ENCODE results near the gene SFXN5. TPM values are rescaled to one million over a fixed set of nuclear protein-coding genes. Genes with fewer than 3 reads are reported as not detected.

The SFXN5 gene
- polyA plus RNA-seq, 1 donor (not counting 4 experiments of a cell fraction or from before 2014, with no cell fraction given), result 6.3 TPM

DNA sequence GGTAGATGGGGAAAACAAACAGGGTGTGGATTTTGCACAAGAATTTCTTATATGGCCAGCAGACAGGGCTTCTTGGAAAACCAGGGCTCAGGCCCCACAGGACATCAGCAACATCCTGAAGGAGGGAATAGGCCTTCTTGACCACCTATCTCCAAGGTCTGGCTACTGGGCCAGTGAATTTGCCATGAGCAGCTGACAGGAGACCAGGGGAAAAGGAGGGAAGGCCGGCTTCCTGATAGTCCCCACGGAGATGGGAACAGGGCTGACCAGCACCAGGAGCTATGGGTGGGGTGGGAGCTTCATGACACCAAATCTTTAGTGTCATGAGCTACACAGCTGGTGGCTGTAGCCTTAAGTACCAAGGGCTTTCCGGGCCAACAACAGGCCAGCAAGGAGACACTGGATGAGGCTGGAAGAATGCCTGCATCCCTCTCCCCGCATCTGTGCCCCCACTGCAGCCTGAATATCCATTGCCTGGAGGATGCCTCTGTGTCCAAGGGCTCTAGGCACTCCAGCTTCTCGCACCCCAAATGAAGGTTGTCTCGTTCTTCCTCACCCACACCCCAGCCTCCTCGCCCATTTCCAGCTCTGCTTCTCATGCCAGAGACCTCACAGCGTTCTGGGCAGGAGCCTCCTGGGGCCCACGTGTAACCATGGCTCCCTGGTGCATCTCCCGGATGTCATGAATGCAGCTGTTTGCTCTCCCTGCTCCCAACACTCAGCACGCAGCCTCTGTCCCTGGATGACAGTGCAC lies 79.4 kb downstream of the SFXN5 start:
- Histone ChIP-seq H3K9me1 (ENCODE audit: control insufficient read depth, extremely low read depth, insufficient read depth, low read length) (no peaks in the 10 kb centered on the region), H3K27ac (ENCODE audit: control insufficient read depth, insufficient read depth, low read length) (no peak overlapping the region), H3K79me2 (ENCODE audit: control insufficient read depth, insufficient read depth, low read length) (no peaks in the 10 kb centered on the region), H3K4me3 (ENCODE audit: control insufficient read depth in 2 of 3, extremely low read depth in 1 of 3, insufficient read depth in 2 of 3, low read depth in 1 of 3, low read length in 3 of 3) (no peak overlapping the region), H3K4me1 (ENCODE audit: control insufficient read depth, extremely low read depth, insufficient read depth, low read length) (peaks cover 3% of the 10 kb centered on the region), H2AFZ (ENCODE audit: control insufficient read depth, low read length) (no peak overlapping the region), H3K9ac (ENCODE audit: control insufficient read depth, extremely low read depth, insufficient read depth, low read length) (no peak overlapping the region), H3K27me3 (ENCODE audit: control insufficient read depth, extremely low read depth, insufficient read depth, low read length) (no peaks in the 10 kb centered on the region), H3K9me3 (ENCODE audit: control insufficient read depth, low read depth, low read length) (no peaks in the 10 kb centered on the region), H3K36me3 (ENCODE audit: control insufficient read depth in 2 of 2, extremely low read depth in 1 of 2, insufficient read depth in 2 of 2, low read length in 2 of 2) (no peaks in the 10 kb centered on the region), H4K20me1 (ENCODE audit: control insufficient read depth, extremely low read depth, insufficient read depth, low read length) (no peaks in the 10 kb centered on the region), H3K4me2 (ENCODE audit: control insufficient read depth, extremely low read depth, insufficient read depth, low read depth, low read length) (no peak overlapping the region)
- TF ChIP-seq, protein P1, sequence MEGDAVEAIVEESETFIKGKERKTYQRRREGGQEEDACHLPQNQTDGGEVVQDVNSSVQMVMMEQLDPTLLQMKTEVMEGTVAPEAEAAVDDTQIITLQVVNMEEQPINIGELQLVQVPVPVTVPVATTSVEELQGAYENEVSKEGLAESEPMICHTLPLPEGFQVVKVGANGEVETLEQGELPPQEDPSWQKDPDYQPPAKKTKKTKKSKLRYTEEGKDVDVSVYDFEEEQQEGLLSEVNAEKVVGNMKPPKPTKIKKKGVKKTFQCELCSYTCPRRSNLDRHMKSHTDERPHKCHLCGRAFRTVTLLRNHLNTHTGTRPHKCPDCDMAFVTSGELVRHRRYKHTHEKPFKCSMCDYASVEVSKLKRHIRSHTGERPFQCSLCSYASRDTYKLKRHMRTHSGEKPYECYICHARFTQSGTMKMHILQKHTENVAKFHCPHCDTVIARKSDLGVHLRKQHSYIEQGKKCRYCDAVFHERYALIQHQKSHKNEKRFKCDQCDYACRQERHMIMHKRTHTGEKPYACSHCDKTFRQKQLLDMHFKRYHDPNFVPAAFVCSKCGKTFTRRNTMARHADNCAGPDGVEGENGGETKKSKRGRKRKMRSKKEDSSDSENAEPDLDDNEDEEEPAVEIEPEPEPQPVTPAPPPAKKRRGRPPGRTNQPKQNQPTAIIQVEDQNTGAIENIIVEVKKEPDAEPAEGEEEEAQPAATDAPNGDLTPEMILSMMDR (optimal IDR thresholded peaks at IDR 0.05 in 1 of 3, IDR thresholded peaks at IDR 0.05 in 1 of 3, conservative IDR thresholded peaks at IDR 0.05 in 1 of 3; ENCODE audit: extremely low read depth in 1 of 3, insufficient read depth in 2 of 3, low read length in 3 of 3), result no peak
- TF ChIP-seq EZH2 (IDR thresholded peaks at IDR 0.05; ENCODE audit: low read length), result no peak
- dilution Hi-C loops (cut with MboI; ENCODE audit: extremely low pct_ligation_motif_present, low sequenced_read_pairs), result no loop called here
- no peak for FAIRE-seq
- no peak for DNase-seq (ENCODE audit: low read depth, low spot score)

DNA sequence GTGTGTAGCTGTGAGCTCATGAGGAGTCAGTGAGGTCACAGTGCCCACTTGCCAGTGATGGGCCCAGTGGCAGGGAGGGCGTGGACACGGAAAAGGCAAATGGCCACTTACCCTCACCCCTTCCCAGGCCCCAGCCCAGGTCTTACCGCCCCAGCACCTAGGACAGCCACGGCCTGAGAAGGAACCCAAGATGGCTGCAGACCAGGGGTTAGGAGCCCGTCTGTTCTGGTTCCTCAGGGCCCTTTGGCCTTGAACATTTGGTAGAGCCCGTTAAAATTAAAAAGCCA lies 80.1 kb downstream of the SFXN5 start:
- DNase-seq (ENCODE audit: low read depth, low spot score), result no peak
- no peaks in the 10 kb centered on the region for H3K9me1 ChIP-seq (ENCODE audit: control insufficient read depth, extremely low read depth, insufficient read depth, low read length)
- no peak overlapping the region for H2AFZ ChIP-seq (ENCODE audit: control insufficient read depth, low read length)
- no peaks in the 10 kb centered on the region for H3K79me2 ChIP-seq (ENCODE audit: control insufficient read depth, insufficient read depth, low read length)
- H3K27ac ChIP-seq (ENCODE audit: control insufficient read depth, insufficient read depth, low read length), result no peak overlapping the region
- H3K4me3 ChIP-seq (ENCODE audit: control insufficient read depth in 2 of 3, extremely low read depth in 1 of 3, insufficient read depth in 2 of 3, low read depth in 1 of 3, low read length in 3 of 3), result no peak overlapping the region
- H3K9me3 ChIP-seq (ENCODE audit: control insufficient read depth, low read depth, low read length), result no peaks in the 10 kb centered on the region
- H3K27me3 ChIP-seq (ENCODE audit: control insufficient read depth, extremely low read depth, insufficient read depth, low read length), result no peaks in the 10 kb centered on the region
- H4K20me1 ChIP-seq (ENCODE audit: control insufficient read depth, extremely low read depth, insufficient read depth, low read length), result no peaks in the 10 kb centered on the region
- TF ChIP-seq, protein P1 (optimal IDR thresholded peaks at IDR 0.05 in 1 of 3, IDR thresholded peaks at IDR 0.05 in 1 of 3, conservative IDR thresholded peaks at IDR 0.05 in 1 of 3; ENCODE audit: extremely low read depth in 1 of 3, insufficient read depth in 2 of 3, low read length in 3 of 3), result no peak
- no peak for TF ChIP-seq EZH2 (IDR thresholded peaks at IDR 0.05; ENCODE audit: low read length)
- dilution Hi-C loops (cut with MboI; ENCODE audit: extremely low pct_ligation_motif_present, low sequenced_read_pairs), result no loop called here
- H3K36me3 ChIP-seq (ENCODE audit: control insufficient read depth in 2 of 2, extremely low read depth in 1 of 2, insufficient read depth in 2 of 2, low read length in 2 of 2), result no peaks in the 10 kb centered on the region
- H3K4me2 ChIP-seq (ENCODE audit: control insufficient read depth, extremely low read depth, insufficient read depth, low read depth, low read length), result no peak overlapping the region
- no peak overlapping the region for H3K9ac ChIP-seq (ENCODE audit: control insufficient read depth, extremely low read depth, insufficient read depth, low read length)
- no peak for FAIRE-seq
- H3K4me1 ChIP-seq (ENCODE audit: control insufficient read depth, extremely low read depth, insufficient read depth, low read length), result peaks cover 3% of the 10 kb centered on the region
